NCI-H345 (cell line): Measurements from ENCODE around the gene TTC6.

ENCODE experiments used
- DNase-seq: peaks from one replicate; lab custom pipeline; 2025; lab: John Stamatoyannopoulos, UW

Gene TTC6

GRCh38 chr14:37585101-37585511 lies 10.3 kb upstream of the TTC6 start:
- DNase-seq: peak; percentile 76

- DNase-seq: peak; percentile 26
These were observed 9.2 kb upstream of the TTC6 start for GRCh38 chr14:37585971-37586796.

- DNase-seq: no peak
These were observed 8.7 kb upstream of the TTC6 start for GRCh38 chr14:37586797-37587130.

- DNase-seq: peak; percentile 32
These were observed 8.2 kb upstream of the TTC6 start for GRCh38 chr14:37587131-37587803.

- peak; percentile 74 for DNase-seq
These were observed 7.4 kb upstream of the TTC6 start for GRCh38 chr14:37587881-37588666.

DNA sequence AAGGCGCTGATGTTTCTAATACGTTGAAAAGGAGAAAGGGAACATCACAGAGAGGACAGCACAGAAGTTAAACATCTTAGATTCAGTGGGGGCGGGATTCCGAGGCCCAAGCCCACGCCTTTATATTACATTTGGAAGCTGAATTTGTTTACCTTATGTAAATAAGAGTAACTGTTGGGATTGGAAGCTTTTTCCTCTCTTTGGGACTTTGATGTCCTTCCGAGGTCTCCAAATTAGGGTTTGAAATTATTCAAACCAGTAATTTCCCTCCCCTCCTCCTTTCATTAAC lies 6.8 kb upstream of the TTC6 start:
- peak; percentile 79 for DNase-seq

GRCh38 chr14:37588956-37589714 lies 6.3 kb upstream of the TTC6 start:
- peak; percentile 79 for DNase-seq

- peak; percentile 42 for DNase-seq
These were observed 5.6 kb upstream of the TTC6 start for GRCh38 chr14:37589715-37590427.

GRCh38 chr14:37590428-37591139 lies 4.8 kb upstream of the TTC6 start:
- peak; percentile 51 for DNase-seq

GRCh38 chr14:37591311-37591940 lies 4.0 kb upstream of the TTC6 start:
- DNase-seq: peak; percentile 76

DNA sequence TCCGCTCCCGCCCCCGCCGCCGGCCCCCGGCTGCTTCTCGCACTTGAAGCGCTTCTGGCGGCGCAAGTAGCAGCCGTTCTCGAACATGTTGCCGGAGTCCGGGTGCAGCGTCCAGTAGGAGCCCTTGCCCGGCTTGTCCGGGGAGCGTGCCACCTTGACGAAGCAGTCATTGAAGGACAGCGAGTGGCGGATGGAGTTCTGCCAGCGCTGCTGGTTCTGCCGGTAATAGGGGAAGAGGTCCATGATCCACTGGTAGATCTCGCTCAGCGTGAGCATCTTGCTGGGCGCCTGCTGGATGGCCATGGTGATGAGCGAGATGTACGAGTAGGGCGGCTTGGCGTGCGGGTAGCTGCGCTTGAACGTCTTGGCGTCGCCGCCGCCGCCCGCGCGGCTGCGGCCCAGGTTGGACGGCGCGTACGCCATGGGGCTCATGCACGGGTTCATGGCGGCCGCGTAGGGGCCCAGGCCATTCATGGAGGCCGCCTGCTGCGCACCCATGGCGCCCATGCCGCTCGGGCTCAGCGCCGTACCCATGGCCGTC lies 3.4 kb upstream of the TTC6 start:
- peak; percentile 76 for DNase-seq

DNA sequence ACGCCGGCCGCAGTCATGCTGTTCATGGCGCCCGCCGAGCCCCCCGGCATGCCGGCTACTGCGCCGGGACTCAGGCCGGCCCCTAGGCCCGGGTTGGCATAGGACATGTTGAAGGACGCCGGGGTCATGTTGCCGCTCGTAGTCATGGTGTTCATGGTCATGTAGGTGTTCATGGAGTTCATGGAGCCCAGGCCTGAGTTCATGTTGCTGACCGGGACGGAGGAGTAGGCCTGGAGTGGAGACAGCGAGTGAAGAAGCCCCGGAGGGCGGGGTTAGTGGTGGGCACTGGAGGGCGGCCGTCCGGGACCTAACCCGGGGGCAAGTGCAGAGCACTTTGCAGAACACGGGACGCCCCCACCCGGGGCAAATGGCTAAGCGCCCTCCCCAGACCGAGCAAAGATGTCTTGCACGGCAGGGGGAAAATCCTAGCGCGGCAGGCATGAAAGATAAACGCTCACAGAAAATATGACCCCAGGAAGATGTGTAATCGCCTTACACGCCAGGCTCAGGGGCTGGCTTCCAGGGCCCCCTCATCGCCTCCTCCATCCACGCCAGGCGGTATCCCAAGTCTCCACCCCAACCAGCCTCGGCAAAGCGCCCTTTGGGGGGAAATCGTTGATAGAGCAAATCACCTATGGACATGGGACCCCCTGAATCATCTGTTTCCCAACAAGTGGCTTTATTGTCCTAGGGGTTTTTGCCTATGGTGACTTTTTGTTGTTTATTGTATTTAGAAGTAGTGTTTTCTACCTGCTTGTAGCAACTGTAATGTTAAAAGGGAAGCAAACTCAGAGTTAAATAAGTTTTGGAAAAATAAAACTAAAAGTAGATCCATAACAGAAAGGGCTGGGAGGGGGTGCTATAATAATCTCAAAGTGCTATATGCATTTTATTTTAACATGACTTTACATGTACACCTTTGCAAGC lies 2.7 kb upstream of the TTC6 start:
- DNase-seq: peak; percentile 66

- peak; percentile 29 for DNase-seq
These were observed 1.8 kb upstream of the TTC6 start for GRCh38 chr14:37593511-37594237.

DNA sequence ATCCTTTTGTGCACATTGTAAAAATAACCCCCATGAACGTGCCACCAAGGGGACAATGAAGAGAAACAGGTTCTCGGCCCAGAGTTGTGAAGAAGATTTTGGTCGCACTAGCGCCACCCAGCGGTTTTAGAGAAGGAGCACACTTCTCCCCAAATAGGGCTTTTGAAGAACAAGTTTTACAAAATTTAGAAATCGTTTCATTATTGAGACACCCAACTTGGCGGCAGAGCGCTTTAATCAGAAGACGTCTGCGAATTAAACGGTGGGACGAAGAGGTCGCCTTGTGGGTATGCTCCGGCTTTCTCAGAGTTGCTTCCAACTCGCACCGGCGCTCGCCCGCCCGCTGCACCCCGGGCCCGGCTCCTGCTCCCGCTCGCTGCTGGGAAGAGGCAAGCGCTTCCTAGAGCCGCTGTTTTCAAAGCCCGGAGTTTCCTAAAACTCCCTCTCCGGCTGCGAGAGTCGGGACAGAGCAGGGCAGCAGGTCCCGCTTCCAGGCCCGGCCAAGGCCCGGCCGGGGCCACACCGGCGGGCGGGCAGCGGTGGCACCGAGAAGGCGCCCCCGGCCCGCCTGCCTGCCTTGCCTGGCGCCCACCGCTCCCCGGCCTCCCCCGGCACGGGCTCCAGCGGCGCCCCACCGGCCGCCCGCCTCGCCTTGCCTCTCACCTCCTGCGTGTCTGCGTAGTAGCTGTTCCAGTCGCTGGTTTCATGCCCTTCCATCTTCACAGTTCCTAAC lies 1.0 kb upstream of the TTC6 start:
- DNase-seq: peak; percentile 92

GRCh38 chr14:37595809-37596621 lies 586 bp downstream of the TTC6 start:
- DNase-seq: peak; percentile 97

DNA sequence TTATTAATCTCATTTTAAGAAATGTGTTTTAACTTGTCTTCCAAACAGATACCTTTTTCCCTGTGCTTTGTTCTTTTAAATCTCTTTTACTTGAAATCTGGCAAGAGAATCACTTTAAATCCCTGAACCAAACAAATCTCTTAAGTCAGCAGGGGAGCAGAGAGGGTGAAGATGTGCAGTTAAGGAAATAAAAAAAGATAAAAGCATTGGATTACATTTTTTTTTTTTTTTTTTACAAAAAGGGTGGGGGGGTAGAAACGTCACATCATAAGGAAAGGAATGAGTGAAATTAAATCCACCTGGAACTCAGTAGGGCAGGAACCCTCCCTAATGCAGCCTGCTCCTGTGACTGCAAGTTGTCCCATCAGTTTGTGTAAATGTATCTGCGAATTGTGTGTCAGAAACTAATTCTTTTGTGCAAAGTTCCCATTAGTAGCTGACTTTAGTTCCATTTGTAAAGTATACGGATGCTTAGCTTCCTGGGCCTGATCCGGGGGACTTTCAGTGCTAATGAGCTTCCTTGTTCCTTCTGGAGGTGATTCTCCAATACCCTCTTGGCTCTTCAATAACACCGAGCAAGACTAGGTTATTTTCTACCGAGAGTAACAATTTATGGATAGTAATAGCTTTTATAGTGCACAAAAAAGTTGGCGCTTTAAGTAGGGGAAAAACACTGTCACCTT lies 1.5 kb downstream of the TTC6 start:
- peak; percentile 22 for DNase-seq
